ENCODE measurements around the gene GAREM1.
"Not testable (repeated sequence)": the region's sequence is repeated elsewhere in the genome, so short reads cannot be mapped to it uniquely, and the experiment has no call there.

GAREM1 gene

GRCh38 chr18:32366586-32367538 is 103.8 kb downstream of the GAREM1 start:
- DNase-seq = no peak

GRCh38 chr18:32362484-32362883 is 108.2 kb downstream of the GAREM1 start:
- DNase-seq = no peak

GRCh38 chr18:32360682-32361345 is 109.9 kb downstream of the GAREM1 start:
- no peak for DNase-seq

- no peak for DNase-seq
Observed at GRCh38 chr18:32358529-32358928, 112.2 kb downstream of the GAREM1 start.

- DNase-seq = no peak
Observed at GRCh38 chr18:32358075-32358474, 112.6 kb downstream of the GAREM1 start.

DNA sequence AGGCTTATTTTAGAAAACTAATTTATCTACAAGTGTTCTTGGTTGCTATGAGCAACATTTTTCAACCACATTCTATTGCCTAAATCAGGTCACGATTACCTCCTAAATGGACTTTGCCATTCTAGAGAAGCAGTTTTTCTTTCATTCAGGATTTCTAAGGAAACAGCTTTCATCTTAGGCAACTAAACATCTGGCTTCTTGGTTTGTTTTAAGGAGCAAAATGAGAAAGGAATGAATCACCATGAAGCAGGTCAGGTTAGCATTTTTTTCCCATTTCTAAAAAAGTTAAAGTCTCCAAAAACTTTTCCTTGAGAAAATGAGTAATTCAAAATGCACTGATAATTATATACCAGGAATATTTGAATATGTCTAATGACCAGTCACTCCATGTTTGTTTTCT is 114.8 kb downstream of the GAREM1 start:
- no peak for DNase-seq

- no peak for DNase-seq
Observed at GRCh38 chr18:32354518-32354917, 116.2 kb downstream of the GAREM1 start.

- DNase-seq = no peak
Observed at GRCh38 chr18:32353257-32353656, 117.4 kb downstream of the GAREM1 start.

- no peak for DNase-seq
Observed at GRCh38 chr18:32351032-32351431, 119.7 kb downstream of the GAREM1 start.

- no peak for DNase-seq
Observed at GRCh38 chr18:32349728-32350395, 120.8 kb downstream of the GAREM1 start.

- no peak for DNase-seq
Observed at GRCh38 chr18:32346671-32347070, 124.0 kb downstream of the GAREM1 start.

DNA sequence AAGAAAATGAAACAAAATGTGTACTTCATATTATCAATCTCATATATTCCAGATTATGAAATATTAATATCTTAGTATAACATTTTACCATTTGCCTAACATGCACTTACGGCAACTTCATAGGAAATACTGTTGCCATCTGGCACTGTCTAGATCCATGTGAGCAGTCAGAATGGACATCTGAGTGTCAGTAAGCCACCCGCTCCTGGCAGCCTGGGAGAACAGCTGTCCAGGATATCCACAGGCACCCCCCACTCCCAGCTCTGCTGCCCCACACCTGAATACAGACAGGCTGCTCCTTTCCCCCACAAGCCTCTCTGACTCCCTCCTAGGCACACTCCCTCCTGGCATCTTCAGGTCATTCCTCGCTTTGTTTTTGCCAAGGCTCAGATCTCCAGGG is 127.0 kb downstream of the GAREM1 start:
- DNase-seq = no peak

- not testable (repeated sequence) for DNase-seq
Observed at GRCh38 chr18:32341112-32341511, 129.6 kb downstream of the GAREM1 start.

- no peak for DNase-seq
Observed at GRCh38 chr18:32339045-32339444, 131.6 kb downstream of the GAREM1 start.

DNA sequence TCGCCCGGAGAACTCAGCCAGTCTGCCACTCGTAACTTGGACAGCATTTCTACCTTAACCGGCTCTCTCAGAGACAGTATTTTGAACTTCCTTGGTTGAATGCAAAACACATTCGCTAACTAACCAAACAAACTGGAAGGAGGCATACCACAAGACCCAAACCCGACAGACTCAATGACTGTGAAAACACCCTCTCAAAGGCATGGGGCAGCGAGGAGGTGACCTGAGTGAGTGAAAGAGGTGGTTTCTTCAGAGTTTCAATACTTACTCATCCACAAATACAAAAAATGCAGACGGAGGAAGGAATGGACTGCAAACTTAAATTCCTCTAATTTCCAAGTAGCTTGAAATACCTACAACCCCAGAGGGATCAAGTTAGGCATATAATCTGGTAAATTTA is 132.9 kb downstream of the GAREM1 start:
- no peak for DNase-seq

- no peak for DNase-seq
Observed at GRCh38 chr18:32337347-32337746, 133.3 kb downstream of the GAREM1 start.

- no peak for DNase-seq
Observed at GRCh38 chr18:32335228-32335627, 135.5 kb downstream of the GAREM1 start.

- no peak for DNase-seq
Observed at GRCh38 chr18:32333781-32334180, 136.9 kb downstream of the GAREM1 start.

DNA sequence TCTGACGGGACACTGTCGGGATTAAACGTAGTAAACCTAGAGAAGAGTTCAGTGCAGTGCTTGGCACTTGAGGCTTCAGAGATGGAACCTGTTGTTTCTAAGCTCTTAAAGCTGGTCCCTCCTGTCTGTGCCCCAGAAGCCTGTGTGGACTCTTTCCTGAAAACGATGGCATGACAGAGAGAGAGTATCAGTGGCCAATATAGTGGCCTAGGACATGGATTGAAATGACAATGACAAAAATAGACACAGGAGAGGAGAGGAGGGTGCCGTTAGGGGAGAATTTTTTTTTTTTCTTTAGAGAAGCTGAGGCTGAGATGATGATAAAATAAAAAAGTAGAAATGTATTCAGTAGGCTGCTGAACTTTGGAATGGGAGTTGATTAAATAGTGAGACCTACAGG is 138.0 kb downstream of the GAREM1 start:
- no peak for DNase-seq

DNA sequence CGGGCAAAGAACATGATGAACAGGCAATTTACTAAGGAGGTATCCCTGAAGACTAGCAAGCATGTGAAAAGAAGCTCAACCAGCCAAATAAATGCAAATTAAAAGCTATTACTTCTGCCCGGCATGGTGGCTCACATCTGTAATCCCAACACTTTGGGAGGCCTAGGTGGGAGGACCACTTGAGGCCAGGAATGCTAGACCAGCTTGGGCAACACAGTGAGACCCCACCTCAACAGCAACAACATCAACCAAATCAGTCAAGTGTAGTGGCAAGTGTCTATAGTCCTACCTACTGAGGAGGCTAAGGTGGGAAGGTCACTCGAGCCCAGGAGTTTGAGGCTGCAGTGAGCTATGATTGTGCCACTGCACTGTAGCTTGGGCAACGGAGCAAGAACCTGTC is 141.7 kb downstream of the GAREM1 start:
- DNase-seq = no peak

- no peak for DNase-seq
Observed at GRCh38 chr18:32328379-32328778, 142.3 kb downstream of the GAREM1 start.

- DNase-seq = no peak
Observed at GRCh38 chr18:32326450-32327308, 144.0 kb downstream of the GAREM1 start.

DNA sequence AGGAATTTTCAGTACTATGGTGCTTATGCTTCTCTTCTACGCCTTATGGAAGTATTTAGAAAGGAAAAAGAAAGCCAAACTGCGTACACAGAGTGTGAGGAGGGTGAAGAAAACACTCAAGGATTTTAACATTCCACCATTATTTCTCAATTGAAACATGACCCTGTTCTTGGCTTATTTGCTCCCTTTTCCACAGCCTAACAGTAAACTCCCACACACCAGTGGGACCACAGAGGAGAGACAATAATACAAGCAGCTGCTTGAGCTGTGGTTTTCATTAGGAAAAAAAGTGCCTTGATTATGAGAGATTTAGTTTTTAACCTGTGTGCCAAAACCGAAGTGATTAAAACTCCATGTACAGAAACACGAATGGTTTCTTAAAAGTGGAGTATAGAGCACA is 146.5 kb downstream of the GAREM1 start:
- DNase-seq = no peak
